GM12875 (cell line): ENCODE measurements around the gene KRT75.
"Not testable (repeated sequence)": the region's sequence is repeated elsewhere in the genome, so short reads cannot be mapped to it uniquely, and the experiment has no call there.

ENCODE experiments used
- H3K4me3 ChIP-seq: one replicate; pipeline ENCODE4 v1.5.1; 2011; ENCODE audit warnings: low read depth, low read length, control low read depth
- CTCF ChIP-seq: IDR thresholded peaks from 2 replicates; pipeline ENCODE4 v1.5.1; 2011; ENCODE audit warnings: low read depth, mild to moderate bottlenecking, control low read depth, inconsistent platforms, low read length, moderate library complexity, borderline replicate concordance; ENCODE audit not compliant: insufficient read depth

KRT75 gene

GRCh38 chr12:52461693-52462092, 27.5 kb upstream of the KRT75 start:
- TF ChIP-seq CTCF = no peak
- H3K4me3 ChIP-seq = no peak overlapping the region

DNA sequence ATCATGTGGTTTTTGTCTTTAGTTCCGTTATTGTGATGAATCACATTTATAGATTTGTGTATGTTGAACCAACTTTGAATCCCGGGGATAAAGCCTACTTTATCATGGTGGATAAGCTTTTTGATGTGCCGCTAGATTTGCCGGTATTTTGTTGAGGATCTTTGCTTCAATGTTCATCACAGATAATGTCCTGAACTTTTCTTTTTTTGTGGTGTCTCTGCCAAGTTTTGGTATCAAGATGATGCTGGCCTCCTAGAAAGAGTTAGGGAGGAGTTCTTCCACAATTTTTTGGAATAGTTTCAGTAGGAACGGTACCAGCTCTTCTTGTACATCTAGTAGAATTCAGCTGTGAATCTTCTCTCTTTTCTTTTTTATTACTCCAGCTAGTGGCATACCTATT, 24.7 kb upstream of the KRT75 start:
- no peak for TF ChIP-seq CTCF

GRCh38 chr12:52455821-52456220, 21.6 kb upstream of the KRT75 start:
- no peak overlapping the region for H3K4me3 ChIP-seq
- TF ChIP-seq CTCF = no peak

More for the DNA sequence above, 24.7 kb upstream of the KRT75 start:
- no peak overlapping the region for H3K4me3 ChIP-seq

DNA sequence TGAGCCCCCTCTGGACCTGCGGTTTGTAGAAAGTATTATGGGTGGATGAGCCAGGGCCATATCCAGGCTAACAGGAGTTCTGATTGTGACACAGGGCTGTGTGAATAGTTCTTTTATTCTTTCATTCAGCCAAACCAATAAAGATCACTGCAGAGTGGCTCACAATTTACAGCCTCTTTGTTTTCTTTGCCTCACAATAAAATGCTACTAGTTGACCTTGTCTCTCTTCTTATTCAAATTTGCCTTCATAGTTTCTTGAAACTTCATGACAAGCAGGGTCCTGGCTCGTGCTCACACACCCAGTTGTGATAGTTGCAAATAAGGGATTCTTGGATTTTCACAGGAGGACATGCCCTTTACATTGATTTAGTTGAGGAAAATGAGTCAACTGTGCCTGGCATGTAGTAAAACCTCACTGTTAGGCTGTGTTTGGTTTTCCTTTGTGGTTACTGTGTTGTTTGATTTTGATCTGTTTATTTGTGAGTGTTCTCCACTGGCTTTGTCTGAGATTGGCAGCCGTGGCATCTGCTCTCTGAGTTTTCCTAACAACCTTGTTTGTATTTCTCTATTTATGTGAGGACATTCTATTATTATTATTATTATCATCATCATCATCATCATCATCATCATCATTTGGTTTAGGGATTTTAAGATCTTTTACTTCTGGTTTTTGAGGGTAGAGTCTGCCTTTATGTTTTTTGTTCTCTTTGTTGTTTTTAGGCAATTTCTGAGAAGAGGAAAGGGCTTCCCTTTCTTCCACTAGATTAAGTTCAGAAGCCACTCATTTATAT, 20.4 kb upstream of the KRT75 start:
- H3K4me3 ChIP-seq = no peak overlapping the region

GRCh38 chr12:52452101-52452500, 17.9 kb upstream of the KRT75 start, which contains the start of gene KRT6B:
Gene KRT6B (minus strand): TSS chr12:52452146. CDS start chr12:52452078, 68 bp downstream.
- TF ChIP-seq CTCF = no peak
- no peak within 1 kb of the TSS for H3K4me3 ChIP-seq

More for the DNA sequence above, 20.4 kb upstream of the KRT75 start:
- no peak for TF ChIP-seq CTCF

DNA sequence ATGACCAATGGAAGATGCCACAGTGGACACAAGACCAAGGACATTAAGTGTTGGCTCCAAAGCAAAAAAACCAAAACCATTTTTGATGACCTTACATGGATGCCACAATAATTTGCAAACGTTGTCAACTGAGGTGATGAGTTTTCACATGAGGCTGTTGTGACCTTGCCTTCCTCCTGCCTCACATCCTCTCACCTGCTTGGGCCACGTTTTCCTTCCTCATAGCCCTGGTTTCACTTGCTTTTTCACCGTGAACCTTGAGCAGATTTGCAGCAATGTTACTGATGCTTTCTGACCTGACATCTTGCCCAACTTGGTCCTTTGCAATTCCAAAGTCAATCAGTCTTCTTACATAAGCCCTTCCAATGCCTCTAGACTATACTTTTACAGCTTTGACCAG, 14.1 kb upstream of the KRT75 start:
- no peak overlapping the region for H3K4me3 ChIP-seq
- no peak for TF ChIP-seq CTCF

DNA sequence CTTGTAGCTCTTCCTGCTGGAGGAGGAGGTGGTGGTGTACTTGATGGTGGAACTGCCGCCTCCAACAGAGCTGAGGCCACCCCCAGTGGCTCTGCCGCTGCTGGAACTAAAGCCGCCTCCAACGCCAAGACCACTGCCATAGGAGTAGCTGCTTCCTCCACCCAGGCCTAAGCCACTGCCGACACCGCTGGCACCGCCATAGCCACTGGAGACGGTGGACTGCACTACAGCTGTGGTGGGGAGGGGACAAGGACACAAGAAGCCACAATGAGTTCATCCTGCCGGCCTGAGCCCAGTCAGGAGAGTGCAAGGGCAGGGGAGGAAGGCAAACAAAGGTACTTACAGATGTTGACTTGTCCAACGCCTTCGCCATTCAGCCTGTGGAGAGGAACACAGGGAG, 13.0 kb upstream of the KRT75 start:
- not testable (repeated sequence) for H3K4me3 ChIP-seq
